A673 (cell line): ENCODE measurements around the gene UTP25.
"Not testable (repeated sequence)": the region's sequence is repeated elsewhere in the genome, so short reads cannot be mapped to it uniquely, and the experiment has no call there.

Experiments used
- EZH2 ChIP-seq: fragments of 200-600 bp; sonication (generic); IDR thresholded peaks from 2 replicates; pipeline ENCODE4 v1.6.1; 2017; ENCODE audit warnings: borderline replicate concordance, low read depth, mild to moderate bottlenecking, mixed read lengths, antibody characterized with exemption, low read length; ENCODE audit not compliant: poor library complexity, severe bottlenecking
- TF ChIP-seq, protein P1 (sequence below): fragments of 300-800, 200-600 bp; sonication (generic); conservative IDR thresholded peaks from 2 replicates; pipeline ENCODE4 v1.5.1; 2017; ENCODE audit warnings: low read depth, mild to moderate bottlenecking, antibody characterized with exemption, low read length, moderate library complexity, mixed read lengths

DNA sequence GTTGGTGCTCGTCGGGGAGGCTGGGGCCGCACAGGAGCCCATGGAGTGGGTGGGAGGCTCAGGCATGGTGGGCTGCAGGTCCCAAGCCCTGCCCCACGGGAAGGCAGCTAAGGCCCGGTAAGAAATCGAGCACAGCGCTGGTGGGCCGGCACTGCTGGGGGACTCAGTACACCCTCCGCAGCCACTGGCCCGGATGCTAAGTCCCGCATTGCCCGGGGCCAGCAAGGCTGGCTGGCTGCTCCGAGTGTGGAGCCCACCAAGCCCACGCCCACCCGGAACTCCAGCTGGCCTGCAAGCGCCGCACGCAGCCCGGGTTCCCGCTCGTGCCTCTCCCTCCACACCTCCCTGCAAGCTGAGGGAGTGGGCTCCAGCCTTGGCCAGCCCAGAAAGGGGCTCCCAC is 71.1 kb downstream of the UTP25 start:
- TF ChIP-seq, protein P1, sequence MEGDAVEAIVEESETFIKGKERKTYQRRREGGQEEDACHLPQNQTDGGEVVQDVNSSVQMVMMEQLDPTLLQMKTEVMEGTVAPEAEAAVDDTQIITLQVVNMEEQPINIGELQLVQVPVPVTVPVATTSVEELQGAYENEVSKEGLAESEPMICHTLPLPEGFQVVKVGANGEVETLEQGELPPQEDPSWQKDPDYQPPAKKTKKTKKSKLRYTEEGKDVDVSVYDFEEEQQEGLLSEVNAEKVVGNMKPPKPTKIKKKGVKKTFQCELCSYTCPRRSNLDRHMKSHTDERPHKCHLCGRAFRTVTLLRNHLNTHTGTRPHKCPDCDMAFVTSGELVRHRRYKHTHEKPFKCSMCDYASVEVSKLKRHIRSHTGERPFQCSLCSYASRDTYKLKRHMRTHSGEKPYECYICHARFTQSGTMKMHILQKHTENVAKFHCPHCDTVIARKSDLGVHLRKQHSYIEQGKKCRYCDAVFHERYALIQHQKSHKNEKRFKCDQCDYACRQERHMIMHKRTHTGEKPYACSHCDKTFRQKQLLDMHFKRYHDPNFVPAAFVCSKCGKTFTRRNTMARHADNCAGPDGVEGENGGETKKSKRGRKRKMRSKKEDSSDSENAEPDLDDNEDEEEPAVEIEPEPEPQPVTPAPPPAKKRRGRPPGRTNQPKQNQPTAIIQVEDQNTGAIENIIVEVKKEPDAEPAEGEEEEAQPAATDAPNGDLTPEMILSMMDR: not testable (repeated sequence)
- not testable (repeated sequence) for TF ChIP-seq EZH2
